Lower leg skin (tissue), 4 donors: Measurements from ENCODE around the gene LGALS9. TPM values are rescaled to one million over a fixed set of nuclear protein-coding genes. Genes with fewer than 3 reads are reported as not detected.
"Not testable (repeated sequence)": the region's sequence is repeated elsewhere in the genome, so short reads cannot be mapped to it uniquely, and the experiment has no call there.

ENCODE experiments used
- DNase-seq, 2 donors: peaks; one replicate each; pipeline ENCODE4 v3.0.0-alpha.2; 2019; ENCODE audit warnings: low spot score in 2 of 2
- H3K4me3 ChIP-seq: fragments of 200-600 bp; sonication (generic); 2 replicates; pipeline ENCODE4 v1.5.1; 2017; ENCODE audit warnings: mild to moderate bottlenecking, low read depth; ENCODE audit not compliant: poor library complexity, severe bottlenecking
- POLR2A ChIP-seq, 2 donors: fragments of 450-650 bp; IDR thresholded peaks; one replicate each; pipeline ENCODE4 v1.6.1; 2016 to 2017; ENCODE audit warnings: antibody characterized with exemption in 2 of 2, mild to moderate bottlenecking in 1 of 2, moderate library complexity in 1 of 2
- WGBS, 2 donors: methylation state at CpG; one replicate each; pipeline ENCODE4 v1.1.5; 2018; 5-methylcytosine and 5-hydroxymethylcytosine counted together
- intact Hi-C: fragments of 100-400 bp; cut with DNase I; formaldehyde crosslinking; loops from one replicate; pipeline ENCODE4 v1.15.0; 2023; ENCODE audit warnings: low total_unique reads
- total RNA-seq, 4 donors: library from RNA; depleted of rRNA; stranded (reverse); fragments of >200 nt; gene quantifications; one replicate each; pipeline ENCODE4 v1.1.0, GENCODE V29; 2016
- TF ChIP-seq, protein P1 (sequence below), 3 donors: fragments of 450-650 bp; IDR thresholded peaks; one replicate each; pipeline ENCODE4 v1.5.1; 2016; ENCODE audit warnings: antibody characterized with exemption in 3 of 3, mild to moderate bottlenecking in 3 of 3, moderate library complexity in 2 of 3

The LGALS9 gene
- total RNA-seq, 4 donors from 2014 or later: 3.4 to 15.5 (median 9.5) TPM

DNA sequence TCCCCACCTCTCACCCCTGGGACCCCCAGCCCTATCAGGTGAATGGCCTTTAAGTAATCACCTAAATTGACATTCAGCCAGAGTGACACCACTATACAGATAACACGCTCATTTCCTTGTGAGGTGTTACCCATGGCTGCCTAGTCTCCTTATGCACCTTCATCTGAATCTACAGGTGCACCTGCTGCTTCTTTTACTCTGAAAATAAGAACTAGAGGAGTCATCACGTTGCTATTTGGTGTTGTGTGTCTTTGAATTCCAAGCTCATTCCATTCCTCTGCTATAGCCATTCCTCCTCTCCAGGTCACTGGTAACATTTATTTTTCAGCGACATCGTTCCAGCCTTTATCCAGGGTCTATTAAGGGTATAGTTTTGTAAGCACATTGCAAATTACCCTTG lies 9.8 kb downstream of the LGALS9 start:
- no peak for TF ChIP-seq POLR2A (IDR thresholded peaks at IDR 0.05)
- TF ChIP-seq, protein P1, sequence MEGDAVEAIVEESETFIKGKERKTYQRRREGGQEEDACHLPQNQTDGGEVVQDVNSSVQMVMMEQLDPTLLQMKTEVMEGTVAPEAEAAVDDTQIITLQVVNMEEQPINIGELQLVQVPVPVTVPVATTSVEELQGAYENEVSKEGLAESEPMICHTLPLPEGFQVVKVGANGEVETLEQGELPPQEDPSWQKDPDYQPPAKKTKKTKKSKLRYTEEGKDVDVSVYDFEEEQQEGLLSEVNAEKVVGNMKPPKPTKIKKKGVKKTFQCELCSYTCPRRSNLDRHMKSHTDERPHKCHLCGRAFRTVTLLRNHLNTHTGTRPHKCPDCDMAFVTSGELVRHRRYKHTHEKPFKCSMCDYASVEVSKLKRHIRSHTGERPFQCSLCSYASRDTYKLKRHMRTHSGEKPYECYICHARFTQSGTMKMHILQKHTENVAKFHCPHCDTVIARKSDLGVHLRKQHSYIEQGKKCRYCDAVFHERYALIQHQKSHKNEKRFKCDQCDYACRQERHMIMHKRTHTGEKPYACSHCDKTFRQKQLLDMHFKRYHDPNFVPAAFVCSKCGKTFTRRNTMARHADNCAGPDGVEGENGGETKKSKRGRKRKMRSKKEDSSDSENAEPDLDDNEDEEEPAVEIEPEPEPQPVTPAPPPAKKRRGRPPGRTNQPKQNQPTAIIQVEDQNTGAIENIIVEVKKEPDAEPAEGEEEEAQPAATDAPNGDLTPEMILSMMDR (IDR thresholded peaks at IDR 0.05): no peak
- DNase-seq: no peak
- H3K4me3 ChIP-seq: no peak overlapping the region
- intact Hi-C loops: no loop called here
- 82 to 88% methylated on average over 4 of the region's 4 CpGs for WGBS, 2 donors

DNA sequence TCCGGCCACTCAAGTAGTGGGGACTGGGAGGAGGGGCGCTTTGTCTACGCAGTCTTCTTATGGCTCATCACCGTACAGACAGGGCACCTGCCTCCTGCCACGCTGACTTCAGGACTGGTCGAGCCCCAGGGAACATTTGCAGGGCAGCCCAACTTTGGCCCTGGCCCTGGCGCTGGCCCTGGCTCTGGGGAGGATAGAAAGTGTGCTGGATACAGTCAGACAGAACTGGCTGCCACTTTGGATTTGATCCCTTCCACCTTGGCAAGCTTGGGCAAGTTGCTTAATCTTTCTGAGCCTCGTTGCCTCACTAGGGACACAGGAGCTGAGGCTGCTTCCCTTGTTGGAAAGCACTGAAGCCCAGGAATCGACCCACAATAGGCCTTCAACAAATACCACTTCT lies 13.6 kb downstream of the LGALS9 start:
- no peak for TF ChIP-seq POLR2A (IDR thresholded peaks at IDR 0.05)
- TF ChIP-seq, protein P1 (IDR thresholded peaks at IDR 0.05): no peak
- intact Hi-C loops: no loop called here
- WGBS, 2 donors: 46 to 52% methylated on average over 9 of the region's 9 CpGs
- H3K4me3 ChIP-seq: no peak overlapping the region
- DNase-seq: peak; percentile 53 to 92

GRCh38 chr17:27645621-27646020 lies 14.6 kb downstream of the LGALS9 start:
- not testable (repeated sequence) for H3K4me3 ChIP-seq, DNase-seq
- 98 to 100% methylated on average over 3 to 4 of the region's 10 CpGs for WGBS, 2 donors
- intact Hi-C loops: loop anchor here (5.0 kb wide), 1 partner anchor 408 kb away; no protein-coding TSS in a partner anchor

DNA sequence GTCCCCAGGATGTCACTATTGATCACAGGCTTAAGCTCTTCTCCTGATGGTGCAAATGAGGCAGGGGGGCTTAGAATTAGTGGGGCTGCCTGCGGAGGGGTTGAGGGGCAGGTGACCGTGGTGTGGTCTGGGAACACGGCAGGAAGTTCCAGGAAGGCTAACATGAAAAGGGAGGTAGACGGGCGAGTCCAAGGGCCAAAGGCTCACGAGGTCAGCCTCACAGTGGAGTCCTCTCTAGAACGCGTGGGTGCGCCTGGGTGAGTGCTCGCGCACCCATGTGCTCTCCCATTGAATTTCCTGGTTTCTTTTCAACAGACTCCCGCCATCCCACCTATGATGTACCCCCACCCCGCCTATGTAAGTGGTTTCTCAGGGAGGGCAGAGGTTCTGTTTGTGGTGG lies 15.2 kb downstream of the LGALS9 start:
- no peak for DNase-seq
- no peak overlapping the region for H3K4me3 ChIP-seq
- intact Hi-C loops: loop anchor here (5.0 kb wide), 1 partner anchor 409 kb away; no protein-coding TSS in a partner anchor
- TF ChIP-seq, protein P1 (IDR thresholded peaks at IDR 0.05): no peak
- no peak for TF ChIP-seq POLR2A (IDR thresholded peaks at IDR 0.05)
- 95% methylated on average over 13 of the region's 13 CpGs for WGBS, 2 donors

DNA sequence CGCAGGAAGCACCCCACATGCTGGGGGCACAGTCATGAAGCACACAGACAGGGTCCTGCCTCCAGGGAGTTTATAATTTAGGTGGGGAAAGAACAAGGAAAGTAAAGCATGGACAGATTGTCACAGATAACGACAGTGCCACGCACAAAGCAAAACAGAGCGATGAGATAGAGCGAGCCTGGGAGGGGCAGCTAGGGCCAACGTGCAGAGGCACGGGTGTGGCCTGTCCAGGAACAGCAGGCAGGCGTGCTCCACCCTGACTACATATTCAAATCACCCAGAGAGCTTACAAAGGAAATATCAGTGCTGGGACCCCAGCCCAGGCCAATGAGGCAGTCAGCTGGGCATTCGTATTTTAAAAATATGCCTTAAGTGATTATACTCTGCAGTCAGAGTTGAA lies 16.8 kb downstream of the LGALS9 start:
- 50 to 52% methylated on average over 9 of the region's 9 CpGs for WGBS, 2 donors
- TF ChIP-seq, protein P1 (IDR thresholded peaks at IDR 0.05): no peak
- no peak for TF ChIP-seq POLR2A (IDR thresholded peaks at IDR 0.05)
- intact Hi-C loops: loop anchor here (5.0 kb wide), 1 partner anchor 410 kb away; no protein-coding TSS in a partner anchor
- H3K4me3 ChIP-seq: no peak overlapping the region
- no peak for DNase-seq

- intact Hi-C loops: loop anchor here (5.0 kb wide), 1 partner anchor 412 kb away; no protein-coding TSS in a partner anchor
- H3K4me3 ChIP-seq, DNase-seq: not testable (repeated sequence)
- WGBS, 2 donors: 79% methylated on average over 5 of the region's 5 CpGs
Observed at GRCh38 chr17:27649111-27649571, 18.2 kb downstream of the LGALS9 start.

GRCh38 chr17:27649929-27650328 lies 18.9 kb downstream of the LGALS9 start:
- intact Hi-C loops: loop anchor here (5.0 kb wide), 2 partner anchors 48 to 413 kb away; no protein-coding TSS in a partner anchor
- TF ChIP-seq, protein P1 (IDR thresholded peaks at IDR 0.05): no peak
- TF ChIP-seq POLR2A (IDR thresholded peaks at IDR 0.05): no peak
- peak in 1 of 2 donors; percentile 86 for DNase-seq
- no peak overlapping the region for H3K4me3 ChIP-seq
- 77% methylated on average over 13 to 14 of the region's 16 CpGs for WGBS, 2 donors
